ENCODE measurements around the gene ZMYM4.
A peak's percentile ranks its signal among the peaks of the same experiment; 100 is the strongest.
"Not testable (repeated sequence)": the region's sequence is repeated elsewhere in the genome, so short reads cannot be mapped to it uniquely, and the experiment has no call there.

Gene ZMYM4

DNA sequence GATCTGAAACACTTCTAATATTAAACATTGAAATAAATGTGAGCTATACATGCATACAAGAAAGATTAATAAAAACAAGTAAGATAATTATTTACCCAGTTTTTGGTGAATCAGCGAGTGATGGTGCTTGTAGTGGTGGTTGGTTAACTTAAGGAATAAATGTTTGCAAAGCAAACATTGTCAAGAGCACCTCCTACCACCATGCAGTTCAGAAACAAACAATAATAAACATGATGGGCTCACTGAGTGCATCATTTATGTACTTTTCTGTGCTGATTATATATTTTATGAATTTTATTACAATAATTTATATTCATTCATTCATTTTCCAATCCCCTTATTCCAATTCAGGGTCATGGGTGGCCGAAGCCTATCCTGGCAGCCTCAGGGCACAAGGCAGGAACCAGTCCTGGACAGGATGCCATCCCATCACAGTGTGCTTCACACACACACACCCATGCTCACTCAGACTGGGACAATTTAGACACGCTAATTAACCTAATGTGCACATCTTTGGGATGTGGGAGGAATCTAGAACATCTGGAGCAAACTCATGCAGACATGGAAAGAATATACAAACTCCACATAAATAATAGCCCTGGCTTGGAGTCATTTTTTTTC is 57.8 kb downstream of the ZMYM4 start:
- no peak for DNase-seq (ENCODE audit: low spot score)

DNA sequence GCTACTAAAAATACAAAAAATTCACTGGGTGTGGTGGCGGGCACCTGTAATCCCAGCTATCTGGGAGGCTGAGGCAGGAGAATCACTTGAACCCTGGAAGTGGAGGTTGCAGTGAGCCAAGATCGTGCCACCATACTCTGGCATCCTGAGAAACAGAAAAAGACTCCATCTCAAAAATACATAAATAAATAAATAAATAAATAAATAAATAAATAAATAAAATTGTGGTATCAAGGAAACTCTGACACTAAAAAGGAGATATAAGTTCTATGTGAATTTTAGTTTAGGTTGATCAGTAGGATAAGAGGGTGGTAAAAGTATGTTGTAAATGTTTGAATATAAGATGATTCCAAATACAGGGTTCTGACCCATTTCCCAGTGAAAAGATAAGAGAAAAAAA is 63.1 kb downstream of the ZMYM4 start:
- DNase-seq (ENCODE audit: low spot score), result not testable (repeated sequence)

GRCh38 chr1:35334485-35334884 is 66.0 kb downstream of the ZMYM4 start:
- no peak for DNase-seq (ENCODE audit: low spot score)

DNA sequence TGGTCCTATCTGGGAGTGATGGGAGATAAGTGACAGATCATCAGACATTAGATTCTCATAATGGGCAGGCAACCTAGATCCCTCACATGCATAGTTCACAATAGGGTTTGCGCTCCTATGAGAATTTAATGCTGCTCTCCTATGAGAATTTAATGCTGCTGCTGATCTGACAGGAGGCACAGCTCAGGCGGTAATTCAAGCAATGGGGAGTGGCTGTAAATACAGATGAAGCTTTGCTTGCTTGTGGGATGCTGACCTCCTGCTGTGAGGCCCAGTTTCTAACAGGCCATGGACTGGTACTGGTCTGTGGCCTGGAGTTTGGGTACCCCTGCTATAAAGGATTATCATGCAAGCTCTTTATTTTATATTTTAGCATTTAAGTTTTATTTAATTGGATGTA is 72.0 kb downstream of the ZMYM4 start:
- DNase-seq (ENCODE audit: low spot score), result no peak

GRCh38 chr1:35345439-35345981 is 77.0 kb downstream of the ZMYM4 start:
- DNase-seq (ENCODE audit: low spot score), result no peak

- no peak for DNase-seq (ENCODE audit: low spot score)
Observed at GRCh38 chr1:35350872-35351271, 82.4 kb downstream of the ZMYM4 start.

- DNase-seq (ENCODE audit: low spot score), result no peak
Observed at GRCh38 chr1:35359995-35360394, 91.5 kb downstream of the ZMYM4 start.

- DNase-seq (ENCODE audit: low spot score), result no peak
Observed at GRCh38 chr1:35361638-35362037, 93.1 kb downstream of the ZMYM4 start.

GRCh38 chr1:35364741-35365140 is 96.2 kb downstream of the ZMYM4 start:
- DNase-seq (ENCODE audit: low spot score), result no peak

- no peak for DNase-seq (ENCODE audit: low spot score)
Observed at GRCh38 chr1:35367914-35368313, 99.4 kb downstream of the ZMYM4 start.

DNA sequence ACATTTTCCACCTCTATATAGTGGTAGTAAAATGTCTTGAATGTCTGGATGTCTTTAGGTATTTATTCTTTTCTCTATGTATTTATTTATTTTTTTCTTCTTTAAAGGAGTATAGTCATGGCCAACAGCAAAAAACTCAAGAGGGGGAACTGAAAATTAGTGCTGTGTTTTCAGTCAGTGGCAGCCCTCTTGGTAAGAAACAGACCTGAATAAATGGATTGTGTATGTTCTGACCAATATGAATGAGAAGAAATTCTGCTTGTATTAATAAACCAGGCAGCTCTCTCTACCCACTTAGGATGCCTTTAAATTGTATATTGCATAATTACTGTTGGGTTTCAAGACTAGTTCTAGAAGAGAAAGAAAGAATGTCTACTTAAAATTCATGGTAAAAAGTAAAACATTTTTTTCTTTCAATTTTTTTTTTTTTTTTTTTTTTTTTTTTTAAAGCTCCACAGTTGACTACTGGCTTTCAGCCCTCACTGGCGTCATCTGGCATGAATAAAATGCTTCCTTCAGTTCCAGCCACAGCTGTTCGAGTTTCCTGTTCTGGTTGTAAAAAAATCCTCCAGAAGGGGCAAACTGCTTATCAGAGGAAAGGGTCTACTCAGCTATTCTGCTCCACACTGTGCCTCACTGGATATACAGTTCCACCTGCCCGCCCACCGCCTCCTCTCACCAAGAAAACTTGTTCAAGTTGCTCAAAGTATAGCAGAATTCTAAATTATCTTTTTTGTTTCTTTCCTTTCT is 101.6 kb downstream of the ZMYM4 start:
- DNase-seq (ENCODE audit: low spot score), result peak; percentile 94

- no peak for DNase-seq (ENCODE audit: low spot score)
Observed at GRCh38 chr1:35371506-35371905, 103.0 kb downstream of the ZMYM4 start.

- DNase-seq (ENCODE audit: low spot score), result no peak
Observed at GRCh38 chr1:35377555-35377954, 109.0 kb downstream of the ZMYM4 start.

DNA sequence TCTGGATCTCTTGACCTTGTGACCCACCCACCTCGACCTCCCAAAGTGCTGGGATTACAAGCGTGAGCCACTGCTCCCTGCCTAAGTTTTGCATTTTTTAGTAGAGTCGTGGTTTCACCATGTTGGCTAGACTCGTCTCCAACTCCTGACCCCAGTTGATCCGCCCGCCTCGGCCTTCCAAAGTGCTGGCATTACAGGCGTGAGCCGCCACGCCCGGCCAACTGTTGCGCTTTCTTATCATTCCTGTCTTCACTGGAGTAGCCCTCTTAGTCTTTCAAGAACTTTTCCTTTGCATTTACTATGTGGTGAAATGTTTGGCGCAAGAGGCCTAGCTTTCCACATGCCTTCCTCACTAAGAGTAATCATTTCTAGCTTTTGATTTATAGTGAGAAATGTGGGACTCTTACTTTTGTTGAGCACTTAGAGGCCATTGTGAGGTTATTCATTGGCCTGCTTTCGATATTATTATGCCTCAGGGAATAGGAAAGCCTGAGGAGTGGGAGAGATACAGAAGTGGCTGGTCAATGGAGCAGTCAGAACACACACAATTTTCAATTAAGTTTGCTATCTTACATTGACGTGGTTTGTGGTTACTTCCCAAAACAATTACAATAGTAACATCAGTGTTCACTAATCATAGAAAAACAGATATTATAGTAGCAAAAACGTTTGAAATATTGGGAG is 111.0 kb downstream of the ZMYM4 start:
- DNase-seq (ENCODE audit: low spot score), result no peak

- not testable (repeated sequence) for DNase-seq (ENCODE audit: low spot score)
Observed at GRCh38 chr1:35380111-35380510, 111.6 kb downstream of the ZMYM4 start.

- no peak for DNase-seq (ENCODE audit: low spot score)
Observed at GRCh38 chr1:35382107-35382506, 113.6 kb downstream of the ZMYM4 start.

DNA sequence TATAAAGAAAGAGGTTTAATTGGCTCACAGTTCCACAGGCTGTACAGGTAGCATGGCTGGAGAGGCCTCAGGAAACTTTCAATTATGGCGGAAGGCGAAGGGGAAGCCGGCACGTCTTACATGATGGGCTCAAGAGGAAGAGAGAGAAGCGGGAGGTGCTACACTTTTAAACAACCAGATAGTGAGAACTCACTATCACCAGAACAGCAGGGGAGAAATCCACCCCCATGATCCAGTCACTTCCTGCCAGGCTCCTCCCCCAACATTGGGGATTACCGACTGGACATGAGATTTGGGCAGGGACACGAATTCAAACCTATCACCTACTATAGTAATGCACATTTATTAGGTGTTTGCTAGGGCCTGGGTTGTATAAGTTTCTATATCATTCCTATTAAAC is 117.8 kb downstream of the ZMYM4 start:
- DNase-seq (ENCODE audit: low spot score), result no peak

DNA sequence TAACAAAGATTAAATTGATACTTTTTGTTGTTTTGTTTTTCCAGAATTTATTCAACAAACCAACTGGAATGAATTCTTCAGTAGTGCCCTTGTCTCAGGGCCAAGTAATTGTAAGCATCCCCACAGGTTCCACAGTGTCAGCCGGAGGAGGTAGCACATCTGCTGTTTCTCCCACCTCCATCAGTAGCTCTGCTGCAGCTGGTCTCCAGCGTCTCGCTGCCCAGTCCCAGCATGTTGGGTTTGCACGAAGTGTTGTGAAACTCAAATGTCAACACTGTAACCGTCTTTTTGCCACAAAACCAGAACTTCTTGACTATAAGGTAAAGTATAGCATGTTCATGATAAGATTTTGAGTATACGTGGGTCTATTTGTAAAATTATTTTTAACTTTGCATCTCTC is 118.5 kb downstream of the ZMYM4 start:
- DNase-seq (ENCODE audit: low spot score), result no peak

- DNase-seq (ENCODE audit: low spot score), result no peak
Observed at GRCh38 chr1:35390600-35391494, 122.3 kb downstream of the ZMYM4 start.

GRCh38 chr1:35394386-35394785 is 125.9 kb downstream of the ZMYM4 start:
- no peak for DNase-seq (ENCODE audit: low spot score)

DNA sequence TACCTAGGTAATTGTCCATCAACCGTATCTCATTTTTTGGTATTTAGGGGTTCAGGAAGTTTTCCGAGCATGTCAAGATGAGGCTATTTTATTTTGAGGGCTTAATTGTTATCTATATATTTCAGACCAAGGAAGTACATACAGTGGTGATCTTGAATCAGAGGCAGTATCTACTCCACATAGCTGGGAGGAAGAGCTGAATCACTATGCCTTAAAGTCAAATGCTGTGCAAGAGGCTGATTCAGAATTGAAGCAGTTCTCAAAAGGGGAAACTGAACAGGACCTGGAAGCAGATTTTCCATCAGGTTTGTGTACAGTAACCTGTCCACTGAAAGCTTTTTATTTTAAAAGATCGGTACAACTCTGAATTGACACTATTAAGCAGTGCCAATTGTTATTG is 130.2 kb downstream of the ZMYM4 start:
- no peak for DNase-seq (ENCODE audit: low spot score)

DNA sequence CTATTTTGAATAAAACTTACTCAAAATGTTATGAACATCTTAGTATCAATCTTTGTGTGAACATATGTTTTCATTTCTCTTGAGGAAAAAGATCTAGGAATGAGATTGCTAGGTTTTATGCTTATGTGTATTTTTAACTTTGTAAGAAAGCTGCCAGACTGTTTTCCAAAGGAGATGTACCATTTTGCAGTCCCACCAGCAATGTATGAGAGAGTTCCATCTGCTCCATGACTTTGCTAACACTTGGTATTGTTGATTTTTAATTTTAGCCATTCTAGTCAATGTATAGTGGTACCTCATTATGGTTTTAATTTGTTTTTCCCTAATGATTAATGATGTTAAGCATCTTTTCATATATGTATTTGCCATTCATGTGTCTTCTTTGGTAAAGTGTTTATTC is 132.5 kb downstream of the ZMYM4 start:
- DNase-seq (ENCODE audit: low spot score), result no peak

Measured in pons (tissue), 1 donor.